Fibroblast of peridontal ligament (primary cell): ENCODE results near the gene BAZ1B.
A peak's percentile ranks its signal among the peaks of the same experiment; 100 is the strongest.
"Not testable (repeated sequence)": the region's sequence is repeated elsewhere in the genome, so short reads cannot be mapped to it uniquely, and the experiment has no call there.

Experiments used
- DNase-seq: peaks from one replicate; pipeline ENCODE4 v3.0.0-alpha.2; 2010; ENCODE audit errors: extremely low read depth

The BAZ1B gene

DNA sequence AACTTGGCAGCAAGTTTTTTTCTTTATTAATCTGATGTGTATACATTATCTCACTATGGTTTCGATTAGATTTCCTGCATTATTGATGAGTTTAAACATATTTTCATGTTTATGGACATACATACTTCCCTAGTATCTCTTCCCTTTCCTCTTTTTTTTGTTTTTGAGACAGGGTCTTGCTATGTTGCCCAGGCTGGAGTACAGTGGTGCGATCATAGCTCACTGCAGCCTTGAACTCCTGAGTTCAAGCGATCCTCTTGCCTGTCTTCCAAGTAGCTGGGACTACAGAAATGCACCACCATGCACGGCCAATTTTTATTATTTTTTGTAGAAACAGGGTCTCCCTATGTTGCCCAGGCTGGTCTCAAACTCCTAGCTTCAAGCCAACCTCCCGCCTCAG lies 18.9 kb downstream of the BAZ1B start:
- no peak for DNase-seq

DNA sequence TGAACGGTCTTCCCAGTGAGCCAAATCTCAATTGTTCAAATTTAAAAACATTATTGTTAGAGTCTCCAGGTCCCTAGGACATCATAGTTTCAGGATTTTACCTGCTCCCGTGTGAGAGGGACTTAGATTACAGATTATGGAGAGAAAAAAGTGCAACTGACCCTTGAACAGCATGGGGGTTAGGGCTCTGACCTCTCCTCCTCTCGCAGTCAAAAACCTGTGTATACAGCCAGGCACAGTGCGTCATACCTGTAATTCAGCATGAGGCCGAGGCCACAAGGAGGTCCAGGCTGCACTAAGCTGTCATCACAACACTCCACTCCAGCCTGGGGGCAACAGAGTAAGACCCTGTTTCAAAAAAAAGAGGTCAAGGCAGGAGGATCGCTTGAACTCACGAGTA lies 25.5 kb downstream of the BAZ1B start:
- DNase-seq = no peak

DNA sequence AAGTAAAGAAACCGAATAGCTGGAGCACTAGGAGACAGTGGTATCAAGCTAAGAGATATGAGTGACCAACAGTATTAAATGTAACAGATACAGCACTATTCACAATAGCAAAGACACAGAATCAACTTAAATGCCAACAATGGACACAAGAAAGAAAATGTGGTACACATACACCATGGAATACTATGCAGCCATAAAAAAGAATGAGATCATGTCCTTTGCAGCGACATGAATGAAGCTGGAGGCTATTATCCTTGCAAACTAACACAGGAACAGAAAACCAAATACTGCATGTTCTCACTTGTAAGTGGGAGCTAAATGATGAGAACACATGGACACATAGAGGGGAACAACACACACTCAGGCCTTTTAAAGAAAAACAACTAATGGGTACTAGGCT lies 26.6 kb downstream of the BAZ1B start:
- not testable (repeated sequence) for DNase-seq

DNA sequence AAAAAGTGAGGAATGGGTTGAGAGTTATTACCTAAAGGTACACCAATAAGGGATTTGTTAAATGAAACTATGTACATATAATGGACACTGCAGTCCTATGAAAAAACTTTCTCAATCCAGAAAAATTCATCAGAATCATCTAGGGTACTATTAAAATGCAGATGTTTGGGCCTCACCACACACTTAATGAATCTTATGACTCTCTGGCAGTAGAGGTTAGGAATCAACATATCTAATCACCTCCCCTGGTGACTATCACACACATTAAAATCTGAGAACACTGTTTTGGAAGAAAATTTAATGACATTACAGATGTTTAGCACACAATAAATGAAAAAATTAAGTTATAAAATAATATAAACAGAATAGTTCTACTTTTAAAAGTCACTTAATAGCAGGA lies 32.1 kb downstream of the BAZ1B start:
- DNase-seq = no peak

DNA sequence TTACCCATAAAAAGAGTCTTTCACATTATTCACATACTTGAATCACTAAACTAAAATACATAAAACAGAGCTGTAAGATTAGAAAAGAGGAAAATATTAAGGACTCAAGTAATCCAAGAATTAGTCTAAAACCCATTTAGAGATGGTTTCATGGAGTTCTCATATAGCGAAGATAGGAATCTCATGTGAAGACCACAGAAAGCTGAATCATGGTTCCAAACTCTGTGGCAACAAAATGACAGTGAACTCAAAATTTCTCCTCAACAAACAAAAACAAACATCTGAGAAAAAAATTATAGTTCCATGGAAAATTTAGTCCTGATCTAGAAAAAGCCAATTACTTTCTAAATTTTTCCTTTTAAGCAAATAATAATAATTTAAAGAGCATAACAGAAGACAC lies 34.6 kb downstream of the BAZ1B start:
- peak; percentile 30 for DNase-seq

DNA sequence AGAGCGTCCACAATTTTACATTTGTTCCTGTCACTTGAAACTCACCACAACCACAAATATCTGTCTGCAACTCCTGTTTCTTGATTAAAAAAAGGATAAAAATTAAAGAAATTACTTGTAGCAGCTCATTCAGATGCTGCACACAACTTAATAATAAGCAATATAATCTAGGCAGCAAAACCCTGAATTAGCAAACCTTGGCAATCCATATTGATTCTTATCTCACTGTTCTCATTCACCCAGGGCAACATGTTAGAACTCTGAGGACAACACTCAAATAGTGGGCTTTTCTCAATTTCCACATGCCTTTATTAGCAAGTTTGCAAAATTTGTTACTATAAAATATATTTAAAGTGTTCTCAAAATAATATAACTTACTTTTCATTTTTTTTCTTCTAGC lies 38.9 kb downstream of the BAZ1B start:
- DNase-seq = no peak

DNA sequence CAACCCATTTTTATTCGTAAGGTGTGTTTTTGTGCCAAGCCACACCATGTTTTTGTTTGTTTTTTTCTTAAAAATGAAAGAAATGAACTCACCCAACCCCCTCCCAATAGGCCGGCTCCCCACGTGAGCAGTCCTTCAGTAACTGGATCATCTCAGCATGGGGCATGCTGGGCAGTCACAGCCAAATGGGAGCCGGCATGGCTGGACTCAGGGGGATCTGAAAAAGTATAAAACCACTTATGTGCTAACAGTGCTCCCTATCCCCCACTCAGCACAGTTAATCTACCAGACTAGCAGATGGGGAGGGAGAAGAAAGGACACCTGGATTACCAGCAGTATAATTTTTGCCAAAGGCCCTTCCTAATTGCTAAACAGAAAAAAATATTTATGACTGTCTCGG lies 39.3 kb downstream of the BAZ1B start:
- DNase-seq = peak; percentile 7

DNA sequence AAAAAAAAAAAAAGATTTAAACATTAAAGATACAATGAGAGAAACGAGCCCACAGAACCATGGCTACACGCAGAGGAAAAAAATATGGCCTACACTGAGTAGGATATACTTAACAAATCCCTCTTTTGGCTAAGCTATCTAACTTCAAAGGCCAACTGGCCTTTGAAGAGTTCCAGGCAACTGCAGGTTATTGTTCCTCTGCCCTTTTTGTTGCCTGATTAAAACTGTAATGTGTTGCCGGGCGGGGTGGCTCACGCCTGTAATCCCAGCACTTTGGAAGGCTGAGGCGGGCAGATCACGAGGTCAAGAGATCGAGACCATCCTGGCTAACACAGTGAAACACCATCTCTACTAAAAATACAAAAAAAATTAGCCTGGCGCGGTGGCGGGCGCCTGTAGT lies 40.6 kb downstream of the BAZ1B start:
- DNase-seq = not testable (repeated sequence)

DNA sequence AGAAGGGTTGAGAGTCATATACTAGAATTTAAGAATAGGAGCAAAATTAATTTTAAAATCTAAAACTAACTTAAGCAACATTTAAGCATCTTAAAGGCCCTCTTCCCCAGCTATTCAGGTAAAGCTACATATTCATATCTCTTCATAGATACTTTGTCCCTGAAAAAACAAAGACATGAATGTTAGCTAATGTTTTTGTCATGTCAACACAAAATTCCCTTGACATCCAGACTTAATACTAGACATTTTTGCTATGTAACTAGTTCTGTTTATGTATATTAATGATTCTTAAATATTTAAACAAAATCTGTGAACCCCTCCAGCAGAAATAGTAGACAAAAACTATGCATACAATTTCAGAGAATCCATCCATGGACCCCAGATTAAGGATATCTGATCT lies 43.5 kb downstream of the BAZ1B start:
- DNase-seq = no peak

DNA sequence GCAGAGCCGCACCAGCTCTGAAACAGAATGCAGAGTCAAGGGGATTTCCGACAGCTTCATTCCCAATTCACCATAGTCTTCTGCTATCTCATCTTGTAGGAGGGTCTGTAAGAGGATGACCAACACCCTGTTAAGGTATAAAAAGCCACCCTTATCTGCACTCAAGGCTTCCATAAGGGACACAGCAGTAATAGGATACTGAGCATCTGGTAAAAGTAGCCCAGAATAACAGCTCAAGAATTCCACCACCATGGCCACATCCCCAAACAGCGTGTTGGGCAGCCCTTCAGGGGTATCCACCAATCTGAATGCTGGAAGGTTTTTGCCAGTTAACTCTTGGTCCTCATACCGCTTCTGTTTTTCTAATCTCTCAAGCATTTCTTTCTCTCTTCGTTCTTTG lies 44.7 kb downstream of the BAZ1B start:
- no peak for DNase-seq

DNA sequence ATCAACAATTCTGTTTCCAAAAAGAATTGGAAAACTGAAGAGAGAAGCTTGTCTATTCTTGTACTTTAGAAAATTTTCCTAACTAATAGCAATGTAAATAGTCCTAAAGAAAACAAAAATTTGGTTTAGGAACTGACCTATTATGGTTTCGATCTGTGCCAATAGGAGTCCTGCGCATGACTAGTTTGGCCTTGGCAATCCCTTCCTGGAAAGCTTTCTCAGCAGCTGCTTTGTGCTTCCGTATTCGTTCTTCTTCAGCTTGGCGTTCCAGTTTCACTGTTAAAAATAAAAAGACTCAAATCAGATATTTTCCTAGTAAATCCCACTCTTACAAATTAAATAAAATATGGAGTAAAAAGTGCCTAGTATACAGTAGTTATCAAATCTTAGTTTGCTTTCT lies 51.9 kb downstream of the BAZ1B start:
- no peak for DNase-seq

DNA sequence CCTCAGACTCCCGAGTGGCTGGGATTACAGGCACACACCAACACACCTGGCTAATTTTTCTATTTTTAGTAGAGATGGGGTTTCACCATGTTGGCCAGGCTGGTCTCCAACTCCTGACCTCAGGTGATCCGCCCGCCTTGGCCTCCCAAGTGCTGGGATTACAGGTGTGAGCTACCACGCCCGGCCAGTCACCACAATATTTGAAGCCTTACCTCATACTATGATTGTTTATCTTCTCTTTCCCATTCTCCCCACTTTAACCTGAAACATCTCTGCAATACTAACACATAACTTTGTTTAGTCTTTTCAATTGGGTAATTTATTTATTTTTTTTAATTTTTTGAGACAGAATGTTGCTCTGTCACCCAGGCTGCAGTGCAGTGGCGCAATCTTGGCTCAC lies 55.0 kb downstream of the BAZ1B start:
- not testable (repeated sequence) for DNase-seq

DNA sequence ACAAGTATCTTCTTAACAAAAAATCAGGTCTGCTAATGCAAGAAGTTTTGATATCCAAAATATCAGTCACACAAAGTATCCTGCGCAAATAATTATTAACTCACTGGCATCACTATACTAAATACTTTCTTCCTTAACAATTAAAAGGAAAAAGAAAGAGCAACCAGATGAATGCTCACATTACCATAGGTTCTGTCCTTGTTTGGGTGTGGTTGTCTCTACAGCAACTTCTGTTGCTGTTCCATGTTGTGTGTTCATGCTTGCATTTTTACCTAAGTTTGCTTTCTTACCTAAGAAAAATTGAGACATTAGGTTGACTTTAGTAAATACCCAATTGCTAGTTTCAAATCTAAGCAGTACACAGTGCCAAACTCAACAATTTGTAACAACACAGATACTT lies 56.0 kb downstream of the BAZ1B start:
- DNase-seq = no peak

DNA sequence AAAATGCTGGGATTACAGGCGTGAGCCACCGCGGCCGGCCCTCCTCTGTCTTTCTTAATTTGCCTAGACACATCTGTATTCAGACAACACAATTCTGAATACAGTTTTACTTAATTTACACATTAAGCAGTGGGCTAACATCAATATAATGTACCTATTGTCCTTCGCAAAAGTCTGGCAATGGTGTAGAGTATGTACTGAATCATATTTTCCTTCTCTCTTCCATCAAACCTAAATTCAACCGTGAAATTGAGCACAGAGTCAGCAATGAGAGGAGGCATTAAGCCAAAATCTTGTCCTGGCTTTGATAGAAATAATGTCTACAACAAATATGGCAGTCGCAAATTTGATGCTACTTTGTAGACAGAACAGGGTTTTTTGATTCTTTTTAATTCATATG lies 58.1 kb downstream of the BAZ1B start:
- DNase-seq = no peak

DNA sequence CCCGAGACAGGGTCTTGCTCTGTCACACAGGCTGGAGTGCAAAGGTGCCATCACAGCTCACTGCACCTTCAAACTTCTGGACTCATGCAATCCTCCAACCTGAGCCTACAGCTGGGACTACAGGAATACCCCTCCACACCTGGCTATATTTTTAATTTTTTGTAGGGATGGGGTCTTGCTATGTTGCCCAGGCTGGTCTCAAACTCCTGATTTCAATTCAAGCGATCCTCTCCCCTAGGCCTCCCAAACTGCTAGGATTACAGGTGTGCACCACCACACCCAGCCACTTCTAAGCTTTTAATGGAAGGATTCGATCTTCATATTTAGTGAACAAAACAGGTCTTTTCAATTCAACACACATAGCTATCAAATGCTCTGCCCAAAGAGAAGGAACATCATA lies 58.8 kb downstream of the BAZ1B start:
- no peak for DNase-seq

DNA sequence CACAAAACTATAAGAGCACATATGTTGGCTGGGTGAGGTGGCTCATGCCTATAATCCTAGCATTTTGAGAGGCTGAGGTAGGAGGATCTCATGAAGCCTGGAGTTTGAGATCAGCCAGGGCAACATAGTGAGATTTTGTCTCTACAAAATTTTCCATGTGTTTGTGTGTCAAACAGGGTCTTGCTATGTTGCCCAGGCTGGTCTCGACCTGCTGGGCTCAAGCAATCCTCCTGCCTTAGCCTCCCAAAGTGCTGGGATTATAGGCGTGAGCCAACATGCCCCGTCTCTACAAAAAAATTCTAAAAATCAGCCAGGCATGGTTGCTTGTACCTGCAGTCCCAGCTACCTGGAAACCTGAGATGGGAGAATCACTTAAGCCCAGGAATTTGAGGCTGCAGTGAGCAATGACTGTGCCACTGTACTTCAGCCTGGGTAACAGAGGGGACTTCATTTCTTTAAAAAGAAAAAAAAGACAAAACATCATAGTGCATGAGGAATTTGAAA lies 60.3 kb downstream of the BAZ1B start:
- DNase-seq = no peak

DNA sequence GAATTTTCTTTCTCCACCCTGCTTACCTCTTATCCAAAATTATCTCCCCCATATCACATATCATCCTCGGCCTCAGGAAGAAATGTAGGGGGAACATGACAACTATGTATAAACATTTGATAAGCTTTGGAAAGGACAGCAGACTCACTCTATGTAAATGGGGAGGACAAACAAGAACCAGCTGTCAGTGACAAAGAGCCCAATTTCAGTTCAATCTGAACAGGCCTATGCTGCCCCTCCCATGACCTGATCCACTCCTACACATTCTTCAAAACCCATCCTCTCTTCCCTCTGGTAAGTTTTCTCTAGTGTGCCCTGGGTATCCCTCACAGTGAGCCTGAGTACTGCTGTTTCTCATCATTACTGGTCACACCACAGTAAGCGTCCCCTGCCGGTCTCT lies 67.7 kb downstream of the BAZ1B start:
- DNase-seq = no peak

DNA sequence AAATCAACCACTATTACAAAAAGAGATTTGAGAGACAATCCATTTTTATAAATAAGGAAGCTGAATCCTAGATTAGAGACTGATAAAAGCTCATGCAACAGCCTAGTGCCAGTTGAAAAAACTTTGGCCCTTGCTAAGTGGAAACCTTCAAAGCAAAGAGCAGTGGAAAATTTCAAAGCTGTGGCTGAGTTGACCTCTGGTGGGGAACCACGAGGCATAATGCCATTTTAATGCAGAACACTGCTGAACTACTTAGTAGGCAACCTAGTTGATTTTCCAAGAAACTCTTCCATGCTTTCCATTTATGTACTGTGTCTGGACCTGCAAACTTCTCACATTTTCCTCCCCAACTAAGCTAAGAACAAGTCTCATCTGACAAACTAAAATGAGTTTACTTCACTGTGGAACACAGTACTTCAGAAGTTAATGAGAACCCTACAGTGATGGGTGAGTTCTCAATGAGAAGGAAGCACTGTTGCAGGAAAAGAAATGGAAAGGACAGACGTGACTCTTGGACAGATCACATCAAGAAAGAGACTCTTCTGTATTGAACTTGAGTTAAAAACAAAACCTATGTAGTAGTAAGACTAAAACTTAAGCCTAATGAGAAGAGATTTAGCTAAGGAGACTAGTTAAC lies 69.0 kb downstream of the BAZ1B start:
- no peak for DNase-seq

DNA sequence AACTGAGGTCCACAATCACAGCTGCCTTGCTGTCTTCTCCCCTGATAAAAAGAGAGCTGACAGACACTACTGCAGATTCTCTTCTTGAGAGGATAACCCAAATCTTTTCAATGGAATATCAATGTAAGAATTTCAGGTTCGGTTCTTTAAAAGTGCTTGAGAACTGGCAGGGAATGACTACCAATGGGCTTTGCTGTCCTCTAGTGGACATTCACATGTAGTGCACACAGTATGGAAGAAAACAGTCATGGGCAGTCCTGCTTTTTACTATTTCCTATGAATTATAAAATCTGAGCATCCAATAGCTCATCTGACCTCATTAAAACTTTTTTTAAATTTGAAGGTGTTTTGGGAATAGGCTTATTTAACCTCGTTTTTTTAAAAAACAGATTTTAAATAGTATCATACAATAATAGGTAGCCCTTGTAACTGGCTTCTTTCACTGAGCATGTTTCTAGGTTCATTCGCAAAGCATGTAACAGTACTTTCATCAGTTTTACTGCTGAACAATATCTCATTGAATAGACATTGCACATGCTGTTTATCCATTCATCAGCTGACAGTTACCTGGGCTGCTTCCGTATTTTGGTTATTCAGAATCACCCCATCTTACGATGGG lies 70.2 kb downstream of the BAZ1B start:
- peak; percentile 82 for DNase-seq

DNA sequence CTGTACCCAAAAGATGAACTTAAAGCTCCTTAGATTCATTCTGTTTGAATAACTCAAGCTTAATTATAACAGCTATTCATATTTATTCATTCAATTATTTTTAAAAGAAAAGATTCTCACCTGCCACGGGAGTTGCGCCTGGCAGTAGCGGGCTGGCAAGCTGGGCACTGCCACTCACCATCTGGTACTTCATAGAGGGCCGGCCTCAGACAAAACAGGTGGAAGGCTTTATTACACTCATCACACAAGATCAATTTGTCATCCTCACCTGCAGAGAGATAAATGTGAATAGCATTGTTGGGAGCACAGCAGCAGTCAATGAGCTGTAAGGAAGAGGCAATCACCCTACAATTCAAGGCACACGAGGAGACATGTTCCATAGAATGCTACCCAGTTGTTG lies 72.7 kb downstream of the BAZ1B start:
- no peak for DNase-seq

DNA sequence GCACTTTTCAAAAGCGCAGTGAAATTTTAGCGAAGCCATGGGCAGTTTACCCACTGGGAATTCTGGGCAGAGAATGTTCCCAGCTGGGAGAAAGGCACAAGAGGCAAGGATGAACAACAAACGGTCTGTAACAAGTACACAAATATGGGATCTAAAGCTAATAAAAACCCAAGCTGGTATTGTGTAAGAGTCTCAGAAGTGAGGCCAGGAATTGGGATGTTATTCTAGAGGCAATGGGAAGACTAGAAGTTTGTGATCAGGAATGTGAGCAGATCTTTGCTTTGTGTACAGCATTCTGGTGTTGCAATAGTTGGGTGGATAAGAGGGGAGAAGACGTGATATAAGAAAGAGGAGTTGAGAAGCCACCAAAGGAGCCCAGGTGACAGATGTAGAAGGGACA lies 73.5 kb downstream of the BAZ1B start:
- peak; percentile 16 for DNase-seq

DNA sequence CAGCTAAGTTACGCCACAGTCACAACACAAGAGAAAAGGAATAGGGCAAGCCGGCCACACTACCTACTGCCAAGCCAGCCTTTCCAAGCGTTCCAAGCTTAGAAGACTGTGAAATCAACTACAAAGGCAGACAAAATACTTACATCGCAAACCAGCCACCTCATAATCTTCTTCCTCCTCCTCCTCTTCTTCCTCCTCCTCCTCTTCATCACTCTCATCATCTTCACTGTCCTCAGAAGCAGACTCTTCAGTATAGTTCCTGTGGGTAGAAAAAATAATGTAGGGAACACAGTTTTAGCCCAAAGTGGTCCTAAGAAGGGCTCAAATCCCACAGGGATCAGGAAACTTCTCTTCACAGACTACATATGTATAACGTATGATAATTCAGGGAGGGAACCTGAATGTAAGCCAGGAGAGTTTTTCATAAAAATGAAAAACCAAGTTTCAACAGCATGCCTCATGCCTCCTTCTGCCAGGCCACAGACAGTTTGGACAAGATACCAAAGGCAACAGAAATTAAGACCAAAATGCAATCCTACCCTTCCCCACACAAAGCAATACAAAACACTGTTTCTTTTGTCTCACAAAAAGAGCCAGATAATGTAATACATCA lies 74.9 kb downstream of the BAZ1B start:
- DNase-seq = no peak

DNA sequence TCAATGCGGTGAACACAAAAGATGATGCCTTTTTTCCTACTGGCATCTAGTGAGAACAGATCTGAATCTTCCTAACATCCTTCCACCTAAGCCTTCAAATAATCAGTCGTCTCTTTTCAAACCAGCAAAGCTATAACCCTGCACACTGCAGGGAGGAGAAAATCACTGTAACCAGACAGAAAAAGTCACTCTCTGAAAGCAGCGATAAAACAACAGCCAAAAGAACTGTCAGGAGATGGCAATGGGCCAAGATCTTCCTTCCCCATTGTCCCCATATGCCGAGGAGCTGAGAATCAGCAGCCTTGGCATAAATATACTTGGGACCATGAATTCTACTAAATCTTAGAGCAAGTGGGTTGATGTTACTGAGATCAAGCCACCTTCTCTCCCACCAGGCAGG lies 75.4 kb downstream of the BAZ1B start:
- no peak for DNase-seq
